ENCODE results near the gene LSS. TPM values are rescaled to one million over a fixed set of nuclear protein-coding genes. Genes with fewer than 3 reads are reported as not detected.

LSS gene
- total and polyA plus RNA-seq, 2 of the 8 experiments (the other 6 are each of a cell fraction or from before 2014, with no cell fraction given) = 96.1 to 123 TPM

DNA sequence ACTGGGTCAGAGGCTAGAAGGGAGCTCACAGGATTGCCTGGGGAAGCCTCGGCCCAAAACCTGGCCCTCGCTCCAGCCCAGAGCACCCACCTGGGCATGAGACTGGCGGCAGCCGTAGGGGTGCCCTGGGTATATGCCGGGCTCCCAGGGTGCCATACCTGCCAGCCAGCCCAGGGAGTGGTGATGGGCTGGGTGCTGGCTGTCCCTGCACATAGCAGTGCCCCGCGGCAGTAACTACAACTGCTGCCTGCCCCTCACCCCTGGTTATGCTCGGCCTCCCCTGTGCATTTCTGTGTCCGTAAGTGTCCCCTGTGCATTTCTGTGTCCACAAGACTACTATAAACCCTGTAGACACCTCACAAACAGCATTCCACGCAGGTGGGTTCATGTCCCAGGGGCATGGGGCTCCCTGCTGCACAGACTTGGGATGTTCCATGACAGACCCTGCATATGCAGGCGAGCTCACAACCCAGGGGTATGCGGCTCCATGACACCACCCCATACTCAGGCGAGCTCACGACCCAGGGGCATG is 38.5 kb downstream of the LSS start:
- no peak overlapping the region for H3K4ac ChIP-seq (replicated peaks; ENCODE audit: insufficient read length, low read depth, low read length)
- no peak overlapping the region for H2AFZ ChIP-seq (ENCODE audit: low read length)

More for the DNA sequence above, 38.5 kb downstream of the LSS start:
- no peak overlapping the region for H3K27ac ChIP-seq (ENCODE audit: low read depth, low read length)
- no peak overlapping the region for H3K4me3 ChIP-seq (ENCODE audit: extremely low read depth in 1 of 4, insufficient read depth in 2 of 4, low read depth in 3 of 4, low read length in 4 of 4)
- peaks cover 2 to 14% of the 10 kb centered on the region in 2 experiments for H4K20me1 ChIP-seq (replicated peaks in 1 of 2; ENCODE audit: control insufficient read depth in 1 of 2, insufficient read depth in 2 of 2, low read length in 2 of 2)
- H3K4me2 ChIP-seq (ENCODE audit: insufficient read depth in 1 of 2, low read depth in 2 of 2, low read length in 2 of 2) = no peak overlapping the region
- POLR2A ChIA-PET (ENCODE audit: partially characterized antibody) = interaction anchor here (0.9 to 1.1 kb wide), 2 partner anchors 9 to 10 kb away, joined by 3 to 4 read pairs; no protein-coding TSS in a partner anchor
- H3K56ac ChIP-seq (replicated peaks; ENCODE audit: insufficient read length, low read depth, low read length) = no peak overlapping the region
- H2AK5ac ChIP-seq (ENCODE audit: low read depth, low read length) = no peak overlapping the region
- no peak for FAIRE-seq
- peaks cover 0 to 9% (median 0%) of the 10 kb centered on the region in 4 experiments; a peak in 3 of 7 replicates for H3K4me1 ChIP-seq (replicated peaks in 1 of 4; ENCODE audit: control insufficient read depth in 3 of 4, insufficient read depth in 4 of 4, low read length in 3 of 4)
- no peaks in the 10 kb centered on the region for H3K27me3 ChIP-seq (replicated peaks in 1 of 4; ENCODE audit: control insufficient read depth in 3 of 4, extremely low read depth in 1 of 4, insufficient read depth in 3 of 4, low read length in 3 of 4)
- H3K23ac ChIP-seq (ENCODE audit: insufficient read length) = no peak overlapping the region
- H3K79me1 ChIP-seq (ENCODE audit: low read depth, low read length) = no peaks in the 10 kb centered on the region
- no peaks in the 10 kb centered on the region for H3K9me3 ChIP-seq (ENCODE audit: insufficient read depth in 2 of 2, low read depth in 1 of 2, low read length in 1 of 2)
- DNase-seq (ENCODE audit: low read depth in 1 of 2, low spot score in 2 of 2) = no peak
- H2BK20ac ChIP-seq (ENCODE audit: low read length) = no peak overlapping the region
- 91% methylated on average over 14 of the region's 14 CpGs; no CpG with 5 or more reads in 1 of the 2 experiments for WGBS, 2 experiments (ENCODE audit: extremely low coverage in 1 of 2, insufficient coverage in 1 of 2, insufficient read length in 1 of 2, insufficient replicate concordance in 2 of 2, low coverage in 1 of 2, low lambda C conversion rate in 2 of 2, missing lambda C conversion rate in 1 of 2)
- no peak overlapping the region for H2BK120ac ChIP-seq (replicated peaks; ENCODE audit: low read depth, low read length)
- H3K36me3 ChIP-seq (ENCODE audit: control insufficient read depth in 2 of 4, insufficient read depth in 4 of 4, low read length in 3 of 4) = peaks cover 4 to 22% (median 16%) of the 10 kb centered on the region in 4 experiments; a peak in 6 of 8 replicates
- no peaks in the 10 kb centered on the region for H3K23me2 ChIP-seq (ENCODE audit: low read depth, low read length)
- H3K14ac ChIP-seq (ENCODE audit: insufficient read length) = no peak overlapping the region
- TF ChIP-seq CBX5 (IDR thresholded peaks at IDR 0.05; ENCODE audit: low read depth, low read length) (no peak), BRCA1 (IDR thresholded peaks at IDR 0.05; ENCODE audit: low read depth, low read length) (no peak)
- CTCF ChIA-PET (ENCODE audit: partially characterized antibody) = interaction anchor here (0.5 to 1.5 kb wide), 6 partner anchors 13 to 48 kb away, joined by 3 to 5 read pairs (median 3); no protein-coding TSS in a partner anchor
- H3K18ac ChIP-seq (ENCODE audit: extremely low read depth, low read length) = no peak overlapping the region
- H2BK15ac ChIP-seq (ENCODE audit: low read length) = no peak overlapping the region
- H4K91ac ChIP-seq (replicated peaks; ENCODE audit: insufficient read length, low read length) = no peak overlapping the region
- H2BK5ac ChIP-seq (ENCODE audit: low read depth, low read length) = peak overlapping the region; percentile 35; the same call in 1 of the 2 replicates
- H2BK12ac ChIP-seq (ENCODE audit: low read depth, low read length) = no peak overlapping the region
- no peak overlapping the region for H3K9ac ChIP-seq (replicated peaks in 1 of 4; ENCODE audit: extremely low read depth in 1 of 4, low read depth in 3 of 4, low read length in 3 of 4)
- H3K79me2 ChIP-seq (ENCODE audit: control insufficient read depth in 1 of 2, insufficient read depth in 2 of 2, low read length in 2 of 2) = no peaks in the 10 kb centered on the region
- H4K5ac ChIP-seq (ENCODE audit: insufficient read length, low read depth, low read length) = no peak overlapping the region
- no peak overlapping the region for H4K8ac ChIP-seq (ENCODE audit: extremely low read depth, insufficient read depth, low read length)

Measured in H1 (cell line).